Measurements from ENCODE around the gene GHITM.

GHITM gene

GRCh38 chr10:84201244-84201606 is 61.9 kb downstream of the GHITM start:
- DNase-seq (ENCODE audit: low spot score): no peak

- DNase-seq (ENCODE audit: low spot score): no peak
These were observed 62.4 kb downstream of the GHITM start for GRCh38 chr10:84201682-84202081.

DNA sequence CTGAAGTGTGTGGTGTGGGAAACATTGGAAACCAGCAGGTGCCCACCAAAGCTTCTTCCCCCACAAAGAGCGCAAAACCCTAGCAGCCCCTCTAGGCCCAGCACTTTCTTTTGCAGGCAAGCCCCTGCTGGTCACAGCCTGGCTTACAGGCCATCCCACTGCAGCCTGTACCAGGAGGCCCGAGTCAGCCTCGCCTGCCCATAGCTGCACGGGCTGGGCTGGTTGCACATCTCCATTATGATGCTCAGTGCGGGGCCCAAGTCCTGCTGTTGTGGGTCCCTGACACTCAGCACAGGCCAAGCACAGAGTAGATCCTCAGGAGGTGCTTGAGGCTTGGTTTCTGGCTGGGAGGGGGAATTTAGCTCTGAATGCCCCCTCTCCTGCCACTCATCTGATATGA is 63.0 kb downstream of the GHITM start:
- DNase-seq (ENCODE audit: low spot score): no peak

Data from left forelimb (tissue), 1 donor.